Measurements from ENCODE around the gene NAA35.
"Not testable (repeated sequence)": the region's sequence is repeated elsewhere in the genome, so short reads cannot be mapped to it uniquely, and the experiment has no call there.

The NAA35 gene

DNA sequence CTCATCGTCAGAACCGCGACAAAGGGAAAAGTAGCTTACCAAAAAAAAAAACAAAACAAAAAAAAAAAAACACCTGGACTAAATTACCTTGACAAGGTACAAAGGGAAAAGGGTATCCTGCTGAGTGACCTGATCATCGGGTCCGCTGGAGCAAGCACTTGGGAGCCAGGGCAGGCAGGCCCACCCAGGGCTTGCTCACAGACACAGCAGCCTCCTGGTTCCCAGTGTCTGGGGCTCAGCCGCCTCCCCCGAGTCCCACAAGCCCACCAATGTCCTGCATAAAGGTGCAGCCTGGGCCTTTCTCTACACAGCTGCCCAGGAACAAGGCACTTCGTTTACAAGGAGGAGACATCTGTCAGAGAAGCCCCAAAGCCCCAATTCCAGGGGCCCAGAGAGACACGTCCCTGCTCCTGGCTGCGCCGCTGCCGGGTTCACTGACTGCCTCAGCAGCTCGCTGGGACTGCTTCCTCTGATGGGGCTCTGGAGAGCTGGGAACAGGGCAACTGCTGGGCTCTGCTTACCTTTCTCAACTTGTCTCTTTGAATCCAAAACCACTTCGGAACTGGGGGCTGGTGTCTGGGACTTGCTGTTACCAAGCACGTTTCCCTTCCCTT lies 95.0 kb downstream of the NAA35 start:
- no peak for DNase-seq

DNA sequence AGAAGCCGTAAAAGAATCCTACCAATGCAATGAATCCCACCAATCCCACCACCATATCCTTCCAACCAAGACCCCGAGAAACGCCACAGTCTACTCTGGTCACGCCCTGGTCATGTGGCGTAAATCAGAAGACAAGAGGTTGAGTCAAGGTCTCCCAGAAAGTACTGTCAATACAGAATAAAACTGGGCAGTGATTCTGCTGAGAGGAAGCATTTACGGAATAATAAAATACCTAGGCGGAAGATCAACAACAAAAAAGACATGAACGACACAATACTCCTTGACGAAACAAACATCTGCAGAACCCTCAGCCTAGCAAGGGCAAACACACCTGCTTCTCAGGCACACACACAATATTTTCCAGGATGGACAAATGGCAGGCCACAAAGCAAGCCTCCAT lies 95.6 kb downstream of the NAA35 start:
- peak; percentile 86 for DNase-seq

DNA sequence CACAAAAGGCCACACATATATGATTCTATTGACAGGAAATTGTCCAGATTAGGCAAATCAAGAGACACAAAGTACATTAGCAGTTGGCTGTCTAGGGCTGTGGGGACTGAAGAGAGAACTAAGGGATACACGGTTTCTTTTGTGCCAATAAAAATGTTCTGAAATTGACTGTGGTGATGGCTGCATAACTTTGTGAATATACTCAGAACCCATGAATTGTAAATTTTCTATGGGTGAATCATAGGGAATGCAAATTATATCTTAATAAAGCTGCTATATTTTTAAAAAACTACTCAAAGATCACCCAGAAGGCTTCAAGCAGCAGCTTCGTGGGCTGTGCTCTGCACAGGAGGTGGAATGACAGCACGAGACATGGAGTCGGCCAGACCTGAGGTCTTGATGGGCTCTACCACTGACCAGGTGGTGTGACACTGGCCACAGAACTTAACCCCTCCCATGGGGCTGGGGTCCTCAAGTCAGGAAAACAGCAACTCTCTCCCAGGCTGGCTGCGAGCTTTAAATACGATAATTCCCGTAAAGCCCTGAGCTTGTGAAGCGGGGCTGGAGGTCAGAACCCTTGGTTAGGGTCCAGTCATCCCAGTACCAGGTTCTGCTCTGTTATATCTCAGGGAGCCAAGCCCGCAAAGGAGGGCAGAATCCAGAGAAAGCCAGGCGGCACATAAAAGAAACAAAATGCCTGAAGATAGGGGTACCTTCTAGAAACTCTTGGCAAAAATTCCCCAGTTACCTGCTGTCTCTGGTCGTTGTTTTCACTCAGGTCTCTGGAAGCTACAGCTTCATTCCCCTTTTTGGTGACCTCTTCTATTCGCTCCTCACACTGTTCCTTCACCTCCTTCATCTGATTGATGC lies 99.3 kb downstream of the NAA35 start:
- DNase-seq: no peak

DNA sequence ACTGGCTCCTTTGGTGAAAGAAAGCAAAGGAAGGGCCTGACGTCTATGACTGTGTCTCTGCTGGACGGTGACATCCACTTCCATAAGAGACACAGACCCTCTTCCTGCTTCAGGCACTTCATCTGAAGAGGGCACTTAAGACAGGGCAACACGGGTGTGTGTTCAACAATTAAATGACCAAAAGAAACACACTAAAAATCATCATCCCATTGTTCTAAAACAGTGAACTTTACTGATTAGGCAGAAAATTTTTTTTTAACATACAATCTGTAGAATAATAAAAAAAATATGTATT lies 99.9 kb downstream of the NAA35 start:
- DNase-seq: peak; percentile 20

DNA sequence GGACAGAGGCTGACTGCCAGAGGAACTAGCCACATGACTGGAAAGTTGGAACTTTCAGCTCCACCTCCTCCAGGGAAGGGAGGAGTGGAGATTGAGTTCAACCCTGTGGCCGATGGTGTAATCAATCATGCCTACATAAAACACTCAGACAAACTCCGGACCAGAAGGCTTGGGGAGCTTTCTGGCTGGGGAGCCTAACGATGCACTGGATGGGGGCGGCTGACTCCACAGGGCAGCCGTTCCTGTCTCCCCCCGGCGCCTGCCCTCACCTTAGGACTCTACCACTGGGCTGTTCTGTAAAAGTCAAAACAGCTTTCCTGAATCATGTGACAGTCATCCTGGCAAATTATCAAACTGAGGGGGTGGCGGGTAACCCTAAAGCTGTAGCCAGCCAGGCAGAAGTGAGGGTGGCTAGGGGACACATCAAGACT lies 100.4 kb downstream of the NAA35 start:
- no peak for DNase-seq

DNA sequence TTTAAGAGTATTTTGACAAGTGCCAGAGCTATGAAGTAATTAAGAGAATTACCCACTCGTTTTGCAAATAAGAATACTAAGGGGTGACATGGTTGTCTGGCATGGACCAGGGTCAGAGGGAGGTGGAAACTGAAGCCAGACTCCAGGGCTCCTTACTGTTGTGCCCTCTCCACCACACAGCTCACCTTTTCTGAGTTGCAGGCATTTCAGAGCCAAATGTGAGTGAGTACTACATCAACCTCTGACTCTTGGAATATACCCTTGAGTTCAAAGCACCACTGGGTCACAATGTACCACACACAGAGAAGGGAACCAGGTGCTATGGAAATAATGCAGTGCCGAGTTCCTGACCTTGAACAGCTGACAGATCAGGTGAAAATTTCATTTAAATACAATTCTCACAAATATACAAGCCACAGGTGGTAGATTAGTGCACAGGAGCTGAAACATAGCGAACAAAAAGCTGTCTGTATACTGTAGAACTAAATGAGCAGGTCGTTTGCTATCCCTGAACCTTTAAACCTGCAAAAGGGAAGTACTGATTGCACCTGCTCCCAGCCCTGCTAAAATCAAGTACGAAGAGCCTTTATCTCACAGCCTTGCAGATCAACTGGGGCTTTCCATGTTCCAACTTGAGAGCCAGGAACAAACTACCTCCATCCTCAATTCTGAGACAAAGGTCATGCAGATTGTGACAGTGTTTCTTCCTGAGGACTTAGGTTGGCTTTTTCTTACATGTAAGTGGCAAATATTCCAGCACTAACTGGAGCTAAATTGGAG lies 101.4 kb downstream of the NAA35 start:
- peak; percentile 16 for DNase-seq

DNA sequence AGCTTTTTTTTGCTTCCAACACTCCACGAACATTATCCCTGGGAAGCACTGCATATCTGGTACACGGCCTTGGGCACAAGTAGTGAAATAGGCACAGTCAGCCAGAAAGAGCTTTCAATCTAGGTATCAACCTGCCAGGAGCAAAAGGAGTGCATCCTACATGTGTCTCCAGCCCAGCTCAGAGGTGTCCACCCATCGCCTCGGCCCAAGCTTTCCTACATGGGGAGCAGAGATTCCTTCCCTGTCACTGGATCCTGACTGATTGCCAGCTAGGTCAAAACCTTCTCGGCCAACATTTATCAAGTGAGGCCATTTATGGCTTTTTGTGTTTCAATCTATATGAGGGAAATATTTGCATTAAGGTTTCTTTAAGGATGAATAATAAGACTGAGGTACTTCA lies 102.6 kb downstream of the NAA35 start:
- DNase-seq: no peak

DNA sequence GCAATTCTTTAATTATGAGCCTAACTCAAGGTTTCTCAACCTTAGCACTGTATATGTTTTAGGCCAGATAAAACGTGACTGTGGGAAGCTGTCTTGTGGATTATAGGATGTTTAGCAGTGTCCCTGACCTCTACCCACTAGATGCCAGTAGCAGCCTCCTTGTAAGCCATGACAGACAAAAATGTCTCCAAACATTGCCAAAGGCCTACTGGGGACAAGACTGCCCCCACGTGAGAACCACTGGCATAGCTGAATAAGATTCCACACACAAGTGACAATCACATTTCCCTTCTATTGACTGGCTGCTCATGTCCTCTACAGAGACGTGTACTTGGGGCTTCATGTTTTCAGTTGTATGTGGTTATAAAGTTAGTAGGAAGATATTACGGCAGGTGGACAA lies 103.1 kb downstream of the NAA35 start:
- DNase-seq: no peak

DNA sequence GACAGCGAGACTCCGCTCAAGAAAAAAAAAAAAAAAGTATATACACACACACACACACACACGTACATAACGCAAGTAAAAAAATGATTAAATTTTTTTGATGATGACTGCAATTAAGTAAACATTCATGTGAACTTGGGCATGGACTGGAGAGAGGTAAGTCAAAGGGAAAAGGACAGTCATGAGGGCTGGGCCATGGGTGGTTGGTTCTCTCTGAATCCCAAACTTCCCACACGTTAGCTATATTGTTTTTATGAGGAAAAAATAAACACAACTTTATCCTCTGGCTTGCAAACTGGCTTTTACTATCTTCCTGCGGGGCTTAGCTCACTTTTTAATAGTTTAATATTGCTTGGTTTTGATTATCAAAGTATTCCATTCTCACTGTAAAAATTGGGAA lies 104.7 kb downstream of the NAA35 start:
- DNase-seq: no peak

DNA sequence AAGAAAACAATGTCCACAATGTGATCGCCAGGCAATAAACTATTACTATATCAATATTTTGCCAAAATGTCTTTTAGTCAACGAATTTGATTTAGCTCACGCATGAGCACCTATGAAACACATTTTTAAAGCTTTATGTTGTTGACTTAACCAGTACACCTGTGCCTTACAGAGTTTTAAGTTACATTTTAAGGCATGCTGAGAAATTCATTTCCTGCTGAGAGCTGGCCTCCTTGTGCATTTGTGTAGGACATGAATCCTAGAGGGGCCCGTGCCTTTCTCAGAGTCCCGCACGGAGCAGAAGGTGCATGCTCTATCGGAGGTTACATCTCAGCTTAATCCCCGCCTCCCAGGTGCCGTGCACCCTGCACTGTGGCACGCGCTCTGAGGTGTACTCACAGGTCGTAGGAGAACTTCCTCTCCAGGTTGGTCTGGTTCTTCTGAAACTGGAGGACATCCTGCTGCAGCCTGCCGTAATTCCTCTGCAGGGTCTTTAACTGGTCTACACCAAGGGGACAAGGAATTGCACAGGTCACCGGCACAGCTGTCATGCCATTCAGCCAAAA lies 105.2 kb downstream of the NAA35 start:
- no peak for DNase-seq

DNA sequence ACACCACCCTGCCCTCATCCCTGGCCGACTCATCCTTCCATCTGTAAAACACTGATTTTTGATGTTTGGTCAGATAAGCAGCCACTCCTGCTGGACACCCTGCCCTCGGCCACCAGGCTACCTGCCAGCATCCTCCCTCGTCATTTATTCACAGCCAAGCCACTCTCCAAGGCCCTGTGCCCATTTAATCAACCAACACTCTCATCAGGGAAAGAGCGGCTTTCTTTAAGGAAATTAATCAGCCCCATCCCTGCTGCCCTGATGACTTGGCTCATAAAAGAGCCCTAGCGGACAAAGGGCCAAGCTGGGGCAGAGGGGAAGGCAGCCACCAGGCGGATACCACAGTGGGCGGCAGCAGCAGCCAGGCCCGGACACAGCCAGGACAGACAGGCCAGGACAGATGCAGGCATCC lies 106.0 kb downstream of the NAA35 start:
- DNase-seq: no peak

DNA sequence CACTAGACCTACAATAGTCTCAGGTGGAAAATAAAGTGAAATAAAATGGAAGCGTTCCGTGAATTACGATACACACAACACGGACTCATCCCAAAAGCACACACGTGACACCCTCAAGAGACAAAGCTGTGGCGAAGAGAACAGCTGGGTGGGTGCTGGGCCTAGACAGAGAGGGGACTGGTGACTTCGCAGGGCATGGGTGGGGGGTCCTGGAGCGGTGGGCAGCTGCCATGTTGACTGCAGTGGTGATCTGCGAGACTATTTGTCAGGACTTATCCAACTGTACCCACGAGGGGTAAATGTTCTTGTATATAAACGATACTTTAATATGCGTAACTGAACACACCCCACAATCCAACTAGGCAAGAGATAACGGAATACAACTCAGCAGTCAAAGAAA lies 106.4 kb downstream of the NAA35 start:
- no peak for DNase-seq

DNA sequence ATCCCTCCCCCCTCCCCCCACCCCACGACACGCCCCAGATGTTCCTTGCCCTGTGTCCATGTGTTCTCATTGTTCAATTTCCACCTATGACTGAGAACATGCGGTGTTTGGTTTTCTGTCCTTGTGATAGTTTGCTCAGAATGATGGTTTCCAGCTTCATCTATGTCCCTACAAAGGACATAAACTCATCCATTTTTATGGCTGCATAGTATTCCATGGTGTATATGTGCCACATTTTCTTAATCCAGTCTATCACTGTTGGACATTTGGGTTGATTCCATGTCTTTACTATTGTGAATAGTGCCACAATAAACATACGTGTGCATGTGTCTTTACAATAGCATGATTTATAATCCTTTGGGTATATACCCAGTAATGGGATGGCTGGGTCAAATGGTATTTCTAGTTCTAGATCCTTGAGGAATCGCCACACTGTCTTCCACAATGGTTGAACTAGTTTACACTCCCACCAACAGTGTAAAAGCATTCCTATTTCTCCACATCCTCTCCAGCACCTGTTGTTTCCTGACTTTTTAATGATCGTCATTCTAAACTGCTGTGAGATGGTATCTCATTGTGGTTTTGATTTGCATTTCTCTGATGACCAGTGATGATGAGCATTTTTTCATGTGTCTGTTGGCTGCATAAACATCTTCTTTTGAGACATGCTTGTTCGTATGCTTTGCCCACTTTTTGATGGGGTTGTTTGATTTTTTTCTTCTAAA lies 107.2 kb downstream of the NAA35 start:
- DNase-seq: not testable (repeated sequence)

DNA sequence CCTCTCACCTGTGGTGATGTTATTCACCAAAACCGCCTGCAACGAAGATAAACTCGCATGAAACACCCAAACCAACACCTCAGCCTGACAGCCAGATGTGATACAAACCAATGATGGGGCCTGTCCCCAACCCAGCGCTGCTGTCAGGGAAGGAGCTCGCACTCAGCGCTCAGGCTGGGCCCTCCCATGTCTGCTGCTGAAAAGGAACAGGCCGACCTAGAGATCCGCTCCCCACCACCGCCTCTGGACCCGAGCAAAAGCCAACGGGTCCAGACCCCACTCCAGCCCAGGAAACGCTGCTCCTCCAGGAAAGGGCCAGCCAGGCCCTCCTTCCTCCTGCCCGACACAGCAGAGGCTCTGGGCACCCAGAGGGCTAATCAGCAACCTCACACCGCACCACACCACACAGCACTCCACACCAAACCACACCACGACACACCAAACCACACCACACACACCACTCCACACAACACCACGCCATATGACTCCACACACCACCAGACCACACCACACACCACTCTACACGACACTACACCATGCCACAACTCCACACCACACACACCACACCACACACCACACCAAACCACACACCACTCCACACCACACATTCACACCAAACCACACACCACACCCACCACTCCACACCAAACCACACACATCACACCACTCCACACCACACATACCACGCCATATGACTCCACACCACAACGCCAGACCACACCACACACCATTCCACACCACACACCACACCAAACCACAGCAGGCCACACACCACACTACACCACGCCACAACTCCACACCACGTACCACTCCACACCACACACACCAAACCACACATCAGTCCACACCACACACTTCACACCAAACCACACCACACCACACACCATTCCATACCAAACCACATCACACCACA lies 111.9 kb downstream of the NAA35 start:
- no peak for DNase-seq

DNA sequence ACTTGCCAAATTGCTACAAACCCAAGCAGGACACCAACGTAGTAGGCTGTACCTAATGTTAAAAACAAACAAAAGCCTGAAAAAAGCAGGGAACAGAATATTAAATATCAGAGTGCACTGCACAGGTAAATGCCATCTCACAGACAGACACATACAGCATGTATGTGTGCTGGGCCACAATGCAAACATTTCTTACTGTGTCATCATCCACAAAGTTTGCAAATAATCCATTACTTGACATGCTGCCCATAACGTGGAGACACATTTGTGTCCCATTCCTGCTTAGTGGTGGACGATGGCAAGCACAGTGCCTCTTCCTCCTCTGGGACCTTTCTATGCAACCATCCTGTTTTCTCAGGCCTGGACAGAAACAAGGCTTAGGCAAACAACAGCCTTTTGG lies 113.7 kb downstream of the NAA35 start:
- no peak for DNase-seq

DNA sequence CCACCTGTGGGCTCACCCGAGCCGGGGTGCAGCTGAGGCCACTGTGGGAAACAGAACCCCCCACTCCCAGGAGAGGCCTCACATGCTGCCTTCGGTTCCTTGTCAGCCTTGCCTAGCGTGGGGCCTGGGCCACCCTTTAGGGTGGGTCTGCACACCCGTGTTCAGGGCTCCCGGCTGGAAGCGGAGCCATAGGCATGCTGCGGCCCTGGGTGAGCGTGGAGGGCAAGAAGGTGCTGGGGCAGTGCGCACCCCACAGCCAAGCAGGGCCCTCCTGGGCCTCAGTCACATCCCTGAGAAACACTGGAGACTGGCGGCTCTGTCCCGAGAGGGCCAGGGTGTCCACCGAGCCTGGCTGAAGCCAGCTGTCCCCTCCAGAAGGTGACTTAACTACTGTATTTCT lies 116.5 kb downstream of the NAA35 start:
- DNase-seq: no peak

DNA sequence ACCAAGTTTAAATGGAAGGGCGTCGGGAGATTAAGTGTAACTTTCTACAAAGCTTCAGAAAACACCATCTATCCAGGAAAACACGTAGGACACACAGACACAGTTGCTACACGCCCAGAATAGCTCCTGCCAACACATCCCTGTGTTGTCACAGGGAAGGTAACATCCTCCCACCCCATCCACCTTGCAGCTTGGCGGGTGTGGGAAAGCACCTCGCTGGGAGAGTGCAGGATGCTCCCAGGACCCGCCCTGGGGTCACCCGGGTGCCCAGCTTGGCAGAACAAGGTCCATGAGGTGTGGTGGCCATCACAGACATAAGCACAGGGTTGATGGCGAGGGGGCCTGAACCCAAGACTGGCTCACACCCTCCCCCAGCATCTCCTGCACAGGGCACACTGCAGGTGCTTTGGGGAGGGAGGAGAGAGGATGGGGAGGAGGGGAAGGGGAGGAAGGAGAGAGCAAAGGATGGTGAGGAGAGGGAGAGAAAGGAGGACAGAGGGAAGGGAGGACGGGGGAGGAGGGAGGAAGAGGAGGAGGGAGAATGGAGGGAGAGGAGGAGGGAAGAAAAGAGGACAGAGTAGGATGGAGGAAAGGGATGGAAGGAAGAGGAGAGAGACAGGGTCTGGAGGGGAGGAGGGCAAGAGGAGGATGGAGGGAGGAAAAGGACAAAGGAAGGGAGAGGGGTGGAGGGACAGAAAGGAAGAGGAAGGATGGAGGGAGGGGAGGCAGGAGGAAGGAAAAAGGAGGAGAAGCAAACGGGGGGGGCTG lies 121.2 kb downstream of the NAA35 start:
- DNase-seq: no peak

DNA sequence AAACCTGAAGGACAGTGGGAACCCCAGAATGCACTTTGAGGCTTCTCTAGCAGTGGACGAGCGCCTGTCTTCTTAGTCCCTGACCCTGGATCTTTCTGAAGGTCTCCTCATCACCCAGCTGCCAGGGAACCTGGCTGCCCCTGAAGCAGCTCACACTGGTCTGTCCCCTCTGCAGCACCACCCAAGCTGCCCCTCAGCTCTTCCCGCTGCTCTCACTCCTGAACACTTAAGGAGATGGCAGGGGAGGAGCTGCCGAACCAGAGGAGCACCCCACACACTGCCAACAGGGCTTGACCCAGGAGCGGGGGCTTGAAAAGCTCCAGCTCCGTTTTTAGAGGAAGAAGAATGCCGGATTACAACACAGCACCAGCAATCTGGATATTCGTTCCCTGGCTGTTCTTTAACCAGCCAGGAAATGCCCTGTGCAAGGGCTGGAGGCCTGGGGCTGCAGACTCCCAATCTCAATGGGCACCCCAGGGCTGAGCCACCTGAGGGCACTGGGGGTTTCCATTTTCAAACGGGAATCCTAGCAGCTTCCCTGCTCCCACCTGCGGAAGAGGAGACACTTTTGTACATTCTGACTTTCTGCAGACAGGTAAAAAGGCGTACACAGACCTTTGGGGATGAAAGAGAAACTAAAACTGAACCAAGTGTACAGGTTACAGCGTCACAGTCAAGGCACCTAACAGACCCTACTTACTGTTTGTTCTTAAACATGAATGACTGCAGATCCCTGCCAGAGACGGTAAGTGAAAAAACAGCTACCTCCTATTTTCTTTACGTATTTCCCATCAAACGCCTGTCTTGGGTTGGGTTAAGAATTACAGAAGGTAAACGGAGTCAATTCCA lies 122.1 kb downstream of the NAA35 start:
- no peak for DNase-seq

DNA sequence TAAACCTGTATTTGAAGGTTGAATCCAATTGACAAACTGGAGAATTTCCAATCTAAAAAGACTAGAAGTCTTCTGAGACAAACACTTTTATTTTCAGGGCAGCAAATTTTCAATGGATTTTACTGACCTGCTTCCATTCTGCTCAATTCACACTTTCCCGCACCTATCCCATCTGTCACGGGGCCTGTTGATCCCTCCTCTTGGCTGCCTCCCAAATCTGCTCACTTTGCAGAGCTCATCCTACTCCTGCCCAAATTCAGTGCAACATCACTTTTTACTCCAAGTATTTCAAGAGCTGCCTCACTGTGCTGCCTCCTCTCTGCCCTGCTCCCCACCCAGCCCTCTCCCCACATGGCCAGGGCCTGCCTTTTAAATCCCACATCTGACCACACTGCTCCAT lies 123.3 kb downstream of the NAA35 start:
- no peak for DNase-seq

Measured in NCI-H2029 (cell line).